Liver (tissue), 9 donors: ENCODE data around the gene TBX15. TPM values are rescaled to one million over a fixed set of nuclear protein-coding genes. Genes with fewer than 3 reads are reported as not detected.
"Not testable (repeated sequence)": the region's sequence is repeated elsewhere in the genome, so short reads cannot be mapped to it uniquely, and the experiment has no call there.

Experiments
- DNase-seq: peaks from one replicate; pipeline ENCODE4 v3.0.0-alpha.2; 2017; ENCODE audit warnings: low spot score
- H3K27ac ChIP-seq, 2 donors: one replicate each; pipeline ENCODE4 v1.7.0; 2013; ENCODE audit warnings: inconsistent platforms in 2 of 2, low read length in 2 of 2, control low read depth in 1 of 2, low read depth in 1 of 2, mild to moderate bottlenecking in 1 of 2
- H3K27me3 ChIP-seq, 4 donors: one replicate each; pipeline versions ENCODE4 v1.6.1 to v1.7.0; 2013; ENCODE audit warnings: low read length in 3 of 4, inconsistent platforms in 1 of 4, mild to moderate bottlenecking in 1 of 4, moderate library complexity in 1 of 4; ENCODE audit not compliant: control insufficient read depth in 4 of 4, insufficient read depth in 4 of 4
- H3K36me3 ChIP-seq, 4 donors: one replicate each; pipeline versions ENCODE4 v1.6.1 to v1.7.0; 2013; ENCODE audit warnings: low read length in 3 of 4, mild to moderate bottlenecking in 3 of 4, low read depth in 1 of 4, moderate library complexity in 1 of 4; ENCODE audit not compliant: control insufficient read depth in 4 of 4, insufficient read depth in 3 of 4
- H3K4me1 ChIP-seq, 4 donors: one replicate each; pipeline versions ENCODE4 v1.6.1 to v1.7.0; 2013; ENCODE audit warnings: low read length in 3 of 4, mild to moderate bottlenecking in 3 of 4, moderate library complexity in 1 of 4; ENCODE audit not compliant: control insufficient read depth in 4 of 4, insufficient read depth in 4 of 4
- H3K4me3 ChIP-seq, 3 donors: one replicate each; pipeline versions ENCODE4 v1.6.1 to v1.7.0; 2013; ENCODE audit warnings: low read length in 3 of 3, control low read depth in 1 of 3, low read depth in 1 of 3, mild to moderate bottlenecking in 1 of 3
- H3K9ac ChIP-seq, 2 donors: one replicate each; pipeline ENCODE4 v1.7.0; 2013; ENCODE audit warnings: low read length in 2 of 2, mild to moderate bottlenecking in 2 of 2, moderate library complexity in 2 of 2, control low read depth in 1 of 2, low read depth in 1 of 2
- H3K9me3 ChIP-seq, 4 donors: one replicate each; pipeline versions ENCODE4 v1.6.1 to v1.7.0; 2013; ENCODE audit warnings: low read length in 3 of 4; ENCODE audit not compliant: control insufficient read depth in 4 of 4
- EGR1 ChIP-seq, 2 donors: IDR thresholded peaks; 2 replicates each; pipeline ENCODE4 v1.6.1; 2016 to 2018; ENCODE audit warnings: antibody characterized with exemption in 2 of 2, low read depth in 2 of 2
- GABPA ChIP-seq, 2 donors: IDR thresholded peaks in 1 of 2; conservative IDR thresholded peaks in 1 of 2; 2 replicates each; pipeline ENCODE4 v1.6.1; 2016; ENCODE audit warnings: antibody characterized with exemption in 2 of 2, mild to moderate bottlenecking in 1 of 2, moderate library complexity in 1 of 2
- HNF4A ChIP-seq, 2 donors: conservative IDR thresholded peaks; 2 replicates each; pipeline ENCODE4 v1.6.1; 2016; ENCODE audit warnings: antibody characterized with exemption in 2 of 2, mild to moderate bottlenecking in 2 of 2
- HNF4G ChIP-seq: IDR thresholded peaks from 2 replicates; pipeline ENCODE4 v1.6.1; 2016; ENCODE audit warnings: antibody characterized with exemption
- JUND ChIP-seq, 2 donors: IDR thresholded peaks; 2 replicates each; pipeline ENCODE4 v1.6.1; 2016; ENCODE audit warnings: antibody characterized with exemption in 2 of 2
- RAD21 ChIP-seq, 2 donors: IDR thresholded peaks; 2 replicates each; pipeline ENCODE4 v1.6.1; 2016; ENCODE audit warnings: antibody characterized with exemption in 2 of 2, mild to moderate bottlenecking in 2 of 2
- TAF1 ChIP-seq: conservative IDR thresholded peaks from 2 replicates; pipeline ENCODE4 v1.6.1; 2016; ENCODE audit warnings: antibody characterized with exemption, mild to moderate bottlenecking
- YY1 ChIP-seq: IDR thresholded peaks from 2 replicates; pipeline ENCODE4 v1.6.1; 2016; ENCODE audit warnings: antibody characterized with exemption, mild to moderate bottlenecking
- WGBS: extraction: QIAGEN DNeasy Blood & Tissue Kit; methylation state at CpG from one replicate; pipeline ENCODE4 v1.1.7; 2013; 5-methylcytosine and 5-hydroxymethylcytosine counted together
- polyA plus RNA-seq, 2 donors: library from polyadenylated mRNA; stranded (reverse) in 1 of 2; unstranded in 1 of 2; fragments of 200-250 nt in 1 of 2; fragments of >200 nt in 1 of 2; fragmentation: Nextera tagmentation in 1 of 2; extraction: Ambion mirVana in 1 of 2; gene quantifications; one replicate each; pipeline versions ENCODE4 v1.2.1 to v1.2.3, GENCODE V29; 2013 to 2015
- total RNA-seq, 2 donors: library from RNA; depleted of rRNA; stranded (reverse); fragments of >200 nt; gene quantifications; one replicate each; pipeline ENCODE4 v1.2.3, GENCODE V29; 2014
- TF ChIP-seq, protein P1 (sequence below): IDR thresholded peaks from 2 replicates; pipeline ENCODE4 v1.6.1; 2016; ENCODE audit warnings: antibody characterized with exemption
- TF ChIP-seq, protein P2 (sequence below): fragments of 150-350 bp; IDR thresholded peaks from 2 replicates; pipeline ENCODE4 v1.5.1; 2017; ENCODE audit warnings: improper control_type of control experiment, low read depth, low read length; ENCODE audit not compliant: missing input control
- TF ChIP-seq, protein P3 (sequence below): IDR thresholded peaks from 2 replicates; pipeline ENCODE4 v1.6.1; 2016; ENCODE audit warnings: antibody characterized with exemption
- TF ChIP-seq, protein P4 (sequence below): IDR thresholded peaks from 2 replicates; pipeline ENCODE4 v1.6.1; 2016; ENCODE audit warnings: antibody characterized with exemption, mild to moderate bottlenecking
- TF ChIP-seq, protein P5 (sequence below): IDR thresholded peaks from 2 replicates; pipeline ENCODE4 v1.6.1; 2016; ENCODE audit warnings: antibody characterized with exemption
- donor health status: healthy.
- donor health status: healthy.
- donor health status: healthy.
- donor health status: healthy.
- donor health status: healthy.

TBX15 gene
- total and polyA plus RNA-seq, 4 donors, result 0.09 to 15.5 (median 3.5) TPM

DNA sequence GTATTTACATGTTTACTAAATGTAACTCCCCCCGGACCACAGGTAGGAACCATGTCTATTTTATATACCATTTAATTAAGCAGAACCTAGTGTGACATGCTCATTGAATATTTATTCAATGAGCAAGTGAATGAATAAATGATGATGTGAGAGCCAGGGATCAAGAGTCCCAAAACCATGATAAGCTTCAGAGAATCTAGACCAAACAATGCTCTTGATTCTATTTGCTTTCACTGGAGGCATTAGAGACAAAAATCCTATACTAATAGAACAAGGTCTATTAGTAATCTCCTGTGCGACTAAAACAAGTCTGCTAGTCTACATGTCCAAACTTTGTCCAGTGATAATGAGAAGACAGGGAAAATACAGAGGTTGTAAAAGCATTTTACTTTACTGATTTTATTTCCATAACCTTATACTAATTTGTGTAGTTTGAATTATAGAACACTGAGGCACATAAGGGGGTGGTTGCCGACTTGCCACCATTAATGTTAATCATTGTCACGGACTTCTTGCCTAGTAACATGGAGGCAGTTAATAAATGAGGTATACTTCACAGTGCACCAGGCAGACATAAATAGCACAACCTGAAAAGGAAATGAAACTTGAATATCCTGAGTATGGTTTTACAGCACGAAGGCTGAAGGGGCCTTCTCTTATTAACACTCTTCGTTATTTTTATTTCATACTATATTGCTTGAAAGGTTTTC lies 69.8 kb downstream of the TBX15 start:
- H3K27me3 ChIP-seq, result no peaks in the 10 kb centered on the region
- no peak for DNase-seq
- H3K27ac ChIP-seq, result no peak overlapping the region
- no peaks in the 10 kb centered on the region for H3K9me3 ChIP-seq
- H3K4me1 ChIP-seq, result peaks cover 0 to 7% (median 5%) of the 10 kb centered on the region in 4 donors
- no peaks in the 10 kb centered on the region for H3K36me3 ChIP-seq
- no peak overlapping the region for H3K4me3 ChIP-seq
- TF ChIP-seq HNF4A (conservative IDR thresholded peaks at IDR 0.05), result peak; percentile 21 to 47
- TF ChIP-seq, protein P1, sequence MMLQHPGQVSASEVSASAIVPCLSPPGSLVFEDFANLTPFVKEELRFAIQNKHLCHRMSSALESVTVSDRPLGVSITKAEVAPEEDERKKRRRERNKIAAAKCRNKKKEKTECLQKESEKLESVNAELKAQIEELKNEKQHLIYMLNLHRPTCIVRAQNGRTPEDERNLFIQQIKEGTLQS, result no peak
- TF ChIP-seq, protein P2, sequence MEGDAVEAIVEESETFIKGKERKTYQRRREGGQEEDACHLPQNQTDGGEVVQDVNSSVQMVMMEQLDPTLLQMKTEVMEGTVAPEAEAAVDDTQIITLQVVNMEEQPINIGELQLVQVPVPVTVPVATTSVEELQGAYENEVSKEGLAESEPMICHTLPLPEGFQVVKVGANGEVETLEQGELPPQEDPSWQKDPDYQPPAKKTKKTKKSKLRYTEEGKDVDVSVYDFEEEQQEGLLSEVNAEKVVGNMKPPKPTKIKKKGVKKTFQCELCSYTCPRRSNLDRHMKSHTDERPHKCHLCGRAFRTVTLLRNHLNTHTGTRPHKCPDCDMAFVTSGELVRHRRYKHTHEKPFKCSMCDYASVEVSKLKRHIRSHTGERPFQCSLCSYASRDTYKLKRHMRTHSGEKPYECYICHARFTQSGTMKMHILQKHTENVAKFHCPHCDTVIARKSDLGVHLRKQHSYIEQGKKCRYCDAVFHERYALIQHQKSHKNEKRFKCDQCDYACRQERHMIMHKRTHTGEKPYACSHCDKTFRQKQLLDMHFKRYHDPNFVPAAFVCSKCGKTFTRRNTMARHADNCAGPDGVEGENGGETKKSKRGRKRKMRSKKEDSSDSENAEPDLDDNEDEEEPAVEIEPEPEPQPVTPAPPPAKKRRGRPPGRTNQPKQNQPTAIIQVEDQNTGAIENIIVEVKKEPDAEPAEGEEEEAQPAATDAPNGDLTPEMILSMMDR, result no peak
- no peak for TF ChIP-seq GABPA (IDR thresholded peaks at IDR 0.05 in 1 of 2, conservative IDR thresholded peaks at IDR 0.05 in 1 of 2)
- 87% methylated on average over 6 of the region's 6 CpGs for WGBS
- no peak overlapping the region for H3K9ac ChIP-seq

DNA sequence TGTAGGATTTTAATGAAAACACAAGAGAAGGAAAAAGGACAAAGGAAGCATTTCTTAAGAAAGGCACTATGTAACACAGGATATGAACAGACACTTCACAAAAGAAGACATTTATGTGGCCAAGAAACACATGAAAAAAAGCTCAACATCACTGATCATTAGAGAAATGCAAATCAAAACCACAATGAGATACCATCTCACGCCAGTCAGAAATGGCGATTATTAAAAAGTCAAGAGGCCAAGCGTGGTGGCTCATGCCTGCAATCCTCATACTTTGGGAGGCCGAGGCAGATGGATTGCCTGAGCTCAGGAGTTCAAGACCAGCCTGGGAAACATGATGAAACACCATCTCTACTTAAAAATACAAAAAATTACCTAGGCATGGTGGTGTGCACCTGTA lies 71.8 kb downstream of the TBX15 start:
- 93% methylated on average over 4 of the region's 4 CpGs for WGBS
- H3K27ac ChIP-seq, DNase-seq: not testable (repeated sequence)

GRCh38 chr1:118914379-118915161 lies 73.6 kb downstream of the TBX15 start:
- peak overlapping the region in 1 of 3 donors; percentile 22 for H3K4me3 ChIP-seq
- H3K9me3 ChIP-seq, result no peaks in the 10 kb centered on the region
- WGBS, result 22% methylated on average over 2 of the region's 2 CpGs
- H3K36me3 ChIP-seq, result peaks cover 0 to 4% (median 0%) of the 10 kb centered on the region in 4 donors
- DNase-seq, result no peak
- H3K27me3 ChIP-seq, result no peaks in the 10 kb centered on the region
- no peak overlapping the region for H3K9ac ChIP-seq
- H3K27ac ChIP-seq, result peak overlapping the region; percentile 74
- H3K4me1 ChIP-seq, result peaks cover 0 to 15% (median 7%) of the 10 kb centered on the region in 4 donors
- TF ChIP-seq YY1, result peak; percentile 73
- TF ChIP-seq JUND (IDR thresholded peaks at IDR 0.05), result peak in 1 of 2 donors; percentile 71
- peak in 1 of 2 donors; percentile 29 for TF ChIP-seq GABPA (IDR thresholded peaks at IDR 0.05 in 1 of 2, conservative IDR thresholded peaks at IDR 0.05 in 1 of 2)
- TF ChIP-seq HNF4G, result peak; percentile 28
- TF ChIP-seq TAF1, result peak; percentile 97
- peak; percentile 53 to 63 for TF ChIP-seq RAD21 (IDR thresholded peaks at IDR 0.05)
- TF ChIP-seq, protein P3, sequence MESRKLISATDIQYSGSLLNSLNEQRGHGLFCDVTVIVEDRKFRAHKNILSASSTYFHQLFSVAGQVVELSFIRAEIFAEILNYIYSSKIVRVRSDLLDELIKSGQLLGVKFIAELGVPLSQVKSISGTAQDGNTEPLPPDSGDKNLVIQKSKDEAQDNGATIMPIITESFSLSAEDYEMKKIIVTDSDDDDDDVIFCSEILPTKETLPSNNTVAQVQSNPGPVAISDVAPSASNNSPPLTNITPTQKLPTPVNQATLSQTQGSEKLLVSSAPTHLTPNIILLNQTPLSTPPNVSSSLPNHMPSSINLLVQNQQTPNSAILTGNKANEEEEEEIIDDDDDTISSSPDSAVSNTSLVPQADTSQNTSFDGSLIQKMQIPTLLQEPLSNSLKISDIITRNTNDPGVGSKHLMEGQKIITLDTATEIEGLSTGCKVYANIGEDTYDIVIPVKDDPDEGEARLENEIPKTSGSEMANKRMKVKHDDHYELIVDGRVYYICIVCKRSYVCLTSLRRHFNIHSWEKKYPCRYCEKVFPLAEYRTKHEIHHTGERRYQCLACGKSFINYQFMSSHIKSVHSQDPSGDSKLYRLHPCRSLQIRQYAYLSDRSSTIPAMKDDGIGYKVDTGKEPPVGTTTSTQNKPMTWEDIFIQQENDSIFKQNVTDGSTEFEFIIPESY, result peak; percentile 49
- TF ChIP-seq, protein P4, sequence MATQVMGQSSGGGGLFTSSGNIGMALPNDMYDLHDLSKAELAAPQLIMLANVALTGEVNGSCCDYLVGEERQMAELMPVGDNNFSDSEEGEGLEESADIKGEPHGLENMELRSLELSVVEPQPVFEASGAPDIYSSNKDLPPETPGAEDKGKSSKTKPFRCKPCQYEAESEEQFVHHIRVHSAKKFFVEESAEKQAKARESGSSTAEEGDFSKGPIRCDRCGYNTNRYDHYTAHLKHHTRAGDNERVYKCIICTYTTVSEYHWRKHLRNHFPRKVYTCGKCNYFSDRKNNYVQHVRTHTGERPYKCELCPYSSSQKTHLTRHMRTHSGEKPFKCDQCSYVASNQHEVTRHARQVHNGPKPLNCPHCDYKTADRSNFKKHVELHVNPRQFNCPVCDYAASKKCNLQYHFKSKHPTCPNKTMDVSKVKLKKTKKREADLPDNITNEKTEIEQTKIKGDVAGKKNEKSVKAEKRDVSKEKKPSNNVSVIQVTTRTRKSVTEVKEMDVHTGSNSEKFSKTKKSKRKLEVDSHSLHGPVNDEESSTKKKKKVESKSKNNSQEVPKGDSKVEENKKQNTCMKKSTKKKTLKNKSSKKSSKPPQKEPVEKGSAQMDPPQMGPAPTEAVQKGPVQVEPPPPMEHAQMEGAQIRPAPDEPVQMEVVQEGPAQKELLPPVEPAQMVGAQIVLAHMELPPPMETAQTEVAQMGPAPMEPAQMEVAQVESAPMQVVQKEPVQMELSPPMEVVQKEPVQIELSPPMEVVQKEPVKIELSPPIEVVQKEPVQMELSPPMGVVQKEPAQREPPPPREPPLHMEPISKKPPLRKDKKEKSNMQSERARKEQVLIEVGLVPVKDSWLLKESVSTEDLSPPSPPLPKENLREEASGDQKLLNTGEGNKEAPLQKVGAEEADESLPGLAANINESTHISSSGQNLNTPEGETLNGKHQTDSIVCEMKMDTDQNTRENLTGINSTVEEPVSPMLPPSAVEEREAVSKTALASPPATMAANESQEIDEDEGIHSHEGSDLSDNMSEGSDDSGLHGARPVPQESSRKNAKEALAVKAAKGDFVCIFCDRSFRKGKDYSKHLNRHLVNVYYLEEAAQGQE, result peak; percentile 85
- TF ChIP-seq, protein P5, sequence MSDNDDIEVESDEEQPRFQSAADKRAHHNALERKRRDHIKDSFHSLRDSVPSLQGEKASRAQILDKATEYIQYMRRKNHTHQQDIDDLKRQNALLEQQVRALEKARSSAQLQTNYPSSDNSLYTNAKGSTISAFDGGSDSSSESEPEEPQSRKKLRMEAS, result peak; percentile 43
- TF ChIP-seq, protein P2, result no peak
- TF ChIP-seq, protein P1, result no peak
- TF ChIP-seq EGR1 (IDR thresholded peaks at IDR 0.05; ENCODE audit: low read depth in 2 of 2), result peak; percentile 45 to 86

More for the DNA sequence above, 71.8 kb downstream of the TBX15 start:
- not testable (repeated sequence) for H3K9ac ChIP-seq, H3K4me3 ChIP-seq, H3K9me3 ChIP-seq, H3K36me3 ChIP-seq, H3K27me3 ChIP-seq
- H3K4me1 ChIP-seq, result peaks cover 0 to 13% (median 7%) of the 10 kb centered on the region in 4 donors
